NCI-H146 treated with DMSO at 0.1 percent for 48 hours (cell line): ENCODE measurements around the gene PAX2.
A peak's percentile ranks its signal among the peaks of the same experiment; 100 is the strongest.

Experiments used
- DNase-seq: peaks from one replicate; lab custom pipeline; 2025; ENCODE audit not compliant: unreplicated experiment; lab: John Stamatoyannopoulos, UW

Gene PAX2

DNA sequence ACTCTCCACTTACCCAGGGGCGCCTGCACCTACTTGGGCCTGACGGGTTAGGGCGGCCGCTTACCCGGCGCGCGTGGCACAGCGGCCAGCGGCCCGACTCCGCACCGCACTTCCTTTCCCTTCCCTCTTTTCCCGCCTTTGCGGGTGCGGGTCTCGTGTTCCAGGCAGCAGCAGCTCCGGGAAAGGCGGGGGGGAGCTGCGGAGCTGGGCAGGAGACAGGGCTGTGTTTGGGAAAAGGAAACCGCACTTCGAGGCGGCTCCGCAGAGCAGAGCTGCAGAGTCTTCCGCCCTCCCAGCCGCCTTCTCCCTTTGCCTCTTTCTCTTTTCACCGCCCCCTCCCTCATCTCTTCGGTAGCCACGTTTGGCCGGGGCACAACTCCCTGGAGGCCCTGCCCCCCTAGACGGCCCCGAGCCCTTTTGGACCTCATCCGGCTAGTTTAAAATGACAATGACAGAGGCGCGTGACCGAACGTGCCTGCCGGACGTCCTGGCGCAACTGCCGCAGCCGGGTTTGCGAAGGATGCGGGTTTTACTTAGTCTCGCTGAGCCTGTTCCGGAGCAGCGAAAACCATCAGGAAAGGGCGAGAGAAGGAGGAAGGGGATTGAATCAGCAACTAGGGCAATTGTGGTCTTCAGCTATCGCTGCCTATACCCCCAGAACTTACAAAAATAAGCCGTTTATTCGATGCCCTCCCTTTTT, 7.9 kb upstream of the PAX2 start:
- no peak for DNase-seq

DNA sequence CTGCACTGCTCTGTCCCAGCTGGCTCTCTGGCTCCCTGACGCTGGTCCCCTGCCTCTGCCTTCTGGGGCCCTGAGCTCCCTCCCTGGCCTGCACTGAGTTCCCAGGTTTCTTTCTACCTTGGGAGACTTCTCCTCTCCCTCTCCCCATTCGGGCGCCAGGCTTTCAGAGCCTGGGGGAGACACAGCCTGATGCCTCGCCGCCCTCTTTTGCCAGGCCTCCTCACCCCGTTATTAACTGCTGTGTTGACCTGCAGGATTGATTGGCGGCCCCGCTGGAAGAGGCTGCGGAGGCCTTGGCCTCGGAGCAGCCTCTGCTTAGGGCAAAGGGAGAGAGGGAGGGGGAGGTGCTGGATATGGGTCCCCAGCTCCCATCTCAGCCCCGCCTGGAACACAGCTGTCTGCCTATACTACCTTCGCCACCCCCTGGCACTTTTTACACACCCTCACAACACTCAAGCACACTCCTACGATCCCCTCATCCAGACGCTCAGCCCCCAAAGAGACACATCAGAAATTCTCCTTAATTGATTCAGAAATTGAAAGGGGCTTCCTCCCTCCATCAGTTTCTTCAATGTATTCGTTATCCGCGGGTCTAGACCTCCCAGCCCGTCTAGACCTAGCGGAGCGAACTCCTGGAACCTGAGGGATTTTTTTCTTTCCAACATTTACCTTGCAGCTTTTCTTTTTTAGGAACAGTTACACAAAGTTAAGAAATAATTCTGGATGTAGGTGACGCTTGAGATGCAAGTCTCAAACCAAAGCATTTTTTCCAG, 7.1 kb upstream of the PAX2 start:
- DNase-seq: no peak

DNA sequence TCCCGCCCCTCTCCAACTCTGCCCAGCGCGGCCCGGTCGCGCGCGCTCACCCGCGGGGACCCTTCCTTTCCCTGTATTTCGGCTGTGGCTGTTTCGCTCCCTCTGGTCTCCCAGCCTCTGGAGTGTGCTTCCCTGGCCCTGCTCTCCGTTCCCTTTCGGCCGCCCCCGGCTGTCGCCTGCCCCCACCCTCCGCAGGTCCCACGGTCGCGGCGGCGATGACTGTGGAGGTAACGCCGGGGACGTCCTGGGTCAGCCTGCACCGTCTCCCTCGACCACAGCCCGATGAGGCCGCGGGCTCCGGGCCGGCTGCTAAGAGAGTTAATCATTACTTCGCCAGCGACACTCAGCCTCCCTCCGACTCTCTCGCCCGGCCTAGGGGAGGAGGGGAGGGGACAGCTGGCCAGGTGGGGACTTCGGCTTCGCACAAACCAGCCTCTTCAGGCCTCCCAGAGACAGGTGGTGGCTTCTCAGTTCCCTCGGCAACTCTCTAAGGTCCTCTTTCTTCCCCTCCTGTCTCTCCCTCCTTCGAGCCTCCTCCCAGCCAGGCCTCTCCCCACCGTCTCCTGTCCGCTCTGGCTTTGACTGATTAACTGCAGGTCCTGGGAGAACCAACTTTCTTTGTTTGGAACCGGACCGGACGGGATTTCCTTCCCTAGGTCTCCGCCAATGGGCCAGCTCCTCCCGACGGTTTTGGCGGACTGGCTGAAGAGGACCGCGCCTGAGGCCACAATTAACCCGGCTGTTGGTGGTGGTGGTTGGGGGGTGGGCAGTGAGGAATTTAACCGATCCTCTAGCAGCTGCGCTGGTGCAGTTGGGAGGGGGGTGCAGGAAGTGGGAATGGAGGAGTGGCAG, 5.6 kb upstream of the PAX2 start:
- no peak for DNase-seq

DNA sequence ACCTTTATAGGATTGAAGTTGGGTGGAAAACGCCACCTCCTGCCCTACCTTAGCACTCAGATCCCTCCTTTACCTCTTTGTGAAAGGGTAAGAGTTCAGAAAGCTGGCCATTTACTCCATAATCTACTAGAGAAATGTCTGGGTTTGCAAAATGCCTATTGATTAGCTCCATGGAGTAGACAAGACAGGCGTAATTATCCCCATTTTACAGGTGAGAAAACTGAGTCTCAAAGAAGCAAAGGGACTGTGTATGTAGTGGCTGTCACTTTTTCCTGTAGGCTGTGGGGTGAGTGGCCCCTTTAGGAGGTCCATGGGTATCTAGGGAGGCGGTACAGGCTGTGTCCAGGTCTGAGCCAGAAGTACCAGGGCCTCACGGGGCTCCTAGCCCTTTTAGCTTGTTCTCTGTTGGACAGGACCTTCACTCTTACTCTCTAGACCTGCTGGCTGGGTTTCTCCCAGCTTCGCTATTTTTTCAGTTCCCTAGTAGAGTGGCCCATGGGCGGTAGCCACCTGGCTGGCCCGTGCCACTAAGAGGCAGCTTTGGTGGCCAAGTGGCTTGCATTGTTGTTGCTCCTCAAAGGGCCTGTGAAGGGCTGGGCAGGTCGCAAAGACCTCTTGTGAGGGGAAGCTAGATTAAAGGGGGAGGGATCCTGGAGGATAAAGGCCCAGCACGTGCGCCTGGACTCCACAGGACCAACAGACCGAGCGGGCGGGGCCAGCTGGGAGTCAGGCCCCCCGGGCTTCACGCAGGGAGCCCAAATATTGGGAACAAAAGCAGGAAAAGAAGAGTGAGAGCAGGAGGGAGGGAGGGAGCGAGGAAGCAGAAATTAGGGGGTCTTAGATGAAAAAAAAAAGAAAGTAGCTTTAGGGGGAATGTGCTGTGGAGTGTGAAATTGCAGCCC, 4.7 kb upstream of the PAX2 start:
- DNase-seq: no peak

DNA sequence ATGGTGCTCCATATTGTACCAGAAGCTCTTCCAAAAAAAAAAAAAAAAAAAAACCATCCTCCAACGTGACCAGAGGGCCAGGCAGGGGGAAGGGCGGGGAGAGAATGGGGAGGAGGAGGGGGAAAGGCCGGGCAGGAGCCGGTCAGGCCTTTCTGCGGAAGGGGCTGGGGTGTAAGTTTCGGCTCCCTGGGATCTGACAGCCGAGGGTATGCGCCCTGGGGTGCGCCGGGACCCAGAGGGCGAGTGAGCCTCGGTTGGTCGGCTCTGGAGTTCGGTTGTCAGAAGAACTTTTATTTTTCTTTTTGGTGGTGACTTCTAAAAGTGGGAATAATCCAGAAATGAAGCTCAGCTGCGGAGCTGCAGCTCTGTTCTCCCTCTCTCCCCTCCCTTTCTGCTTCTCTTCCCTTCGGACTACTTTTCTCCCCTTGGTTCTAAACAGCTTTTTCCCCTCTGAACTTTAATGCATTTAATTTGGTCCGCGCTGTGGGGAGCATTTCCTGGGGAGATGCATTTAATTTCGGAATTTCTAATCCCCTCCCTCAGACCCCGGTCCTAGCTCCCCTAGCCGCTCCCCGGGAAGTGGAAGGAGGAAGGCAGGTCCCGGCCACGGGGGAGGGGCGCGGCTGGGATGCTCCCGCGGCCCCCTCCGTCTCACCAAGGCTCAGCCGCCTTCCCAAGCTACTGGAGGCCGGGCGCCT, 3.9 kb upstream of the PAX2 start:
- no peak for DNase-seq

DNA sequence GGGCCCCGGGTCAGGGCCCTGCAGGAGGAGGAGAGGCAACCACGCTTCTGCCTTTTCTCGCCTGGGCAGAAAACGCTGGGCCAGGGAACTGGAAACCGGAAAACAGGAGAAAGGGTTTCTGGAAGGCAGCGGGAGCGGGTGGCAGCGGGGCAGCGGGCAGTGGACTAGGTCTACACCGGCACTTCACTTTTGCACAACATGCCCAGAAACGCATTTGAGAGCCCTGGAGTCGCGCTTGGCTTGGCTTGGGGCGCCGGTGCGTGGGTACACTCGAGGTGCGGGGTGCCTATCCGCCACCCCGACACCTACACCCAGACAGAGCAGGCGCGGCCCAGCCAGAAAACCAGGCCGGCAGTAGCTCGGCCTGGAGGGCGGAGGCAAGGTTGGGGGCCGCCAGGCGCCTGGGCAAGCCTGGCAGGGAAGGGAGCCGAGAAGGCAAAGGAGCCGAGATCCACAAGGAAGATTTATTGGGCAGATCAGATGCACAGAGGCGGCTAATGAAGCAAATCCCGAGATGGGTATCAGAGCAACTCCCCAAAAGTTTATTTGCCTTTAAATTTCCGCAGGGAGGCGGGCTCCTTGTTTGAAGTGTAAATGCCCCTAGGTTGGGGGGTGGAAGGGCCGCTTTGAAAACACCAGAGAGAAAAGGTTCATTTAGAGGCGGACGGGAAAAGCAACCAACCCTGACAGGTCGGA, 3.2 kb upstream of the PAX2 start:
- no peak for DNase-seq

DNA sequence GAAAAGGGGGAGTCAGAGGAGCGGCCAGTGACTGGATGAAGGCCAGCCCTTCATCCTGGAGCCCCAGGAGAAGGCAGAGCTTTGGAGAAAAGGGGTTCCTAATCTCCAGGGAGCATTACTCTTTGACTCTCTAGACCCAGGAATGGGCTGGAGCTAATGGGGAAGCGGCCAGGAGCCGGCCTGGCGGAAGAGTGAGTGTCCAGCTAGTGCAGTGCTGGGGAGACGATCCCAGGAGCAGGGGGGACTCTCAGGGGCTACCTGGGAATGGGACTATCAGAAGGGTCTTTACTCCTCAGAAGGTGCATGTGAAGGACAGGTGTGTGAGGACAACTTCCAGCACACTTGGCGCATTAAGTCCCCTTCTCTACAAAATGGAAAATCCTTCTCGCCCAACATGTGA, 2.4 kb upstream of the PAX2 start:
- DNase-seq: no peak

DNA sequence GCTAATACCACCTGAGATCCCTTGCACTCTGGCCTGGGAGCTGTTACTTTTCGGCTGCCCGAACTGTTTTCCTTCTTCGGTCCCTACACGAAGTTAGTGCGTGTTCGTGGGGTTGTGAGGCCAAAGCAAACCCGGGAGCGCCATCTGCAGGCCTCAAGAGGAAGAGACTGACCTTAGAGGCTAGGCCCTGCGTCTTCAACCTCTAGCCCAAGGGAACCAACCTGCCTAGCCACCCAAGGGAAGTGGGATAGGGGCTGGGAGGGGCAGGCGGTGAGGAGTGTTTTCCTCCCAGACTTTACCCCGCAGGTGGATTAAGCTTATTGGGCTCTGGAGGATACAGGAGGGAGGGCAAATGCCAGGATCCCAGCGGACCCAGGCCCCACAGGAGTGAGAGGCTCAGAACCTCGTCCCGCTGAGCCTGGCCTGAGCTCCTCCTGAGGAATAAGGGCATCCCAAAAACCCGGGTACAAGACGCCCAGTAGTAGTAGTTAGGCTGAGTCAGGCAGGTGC, 1.7 kb upstream of the PAX2 start:
- peak; percentile 11 for DNase-seq

DNA sequence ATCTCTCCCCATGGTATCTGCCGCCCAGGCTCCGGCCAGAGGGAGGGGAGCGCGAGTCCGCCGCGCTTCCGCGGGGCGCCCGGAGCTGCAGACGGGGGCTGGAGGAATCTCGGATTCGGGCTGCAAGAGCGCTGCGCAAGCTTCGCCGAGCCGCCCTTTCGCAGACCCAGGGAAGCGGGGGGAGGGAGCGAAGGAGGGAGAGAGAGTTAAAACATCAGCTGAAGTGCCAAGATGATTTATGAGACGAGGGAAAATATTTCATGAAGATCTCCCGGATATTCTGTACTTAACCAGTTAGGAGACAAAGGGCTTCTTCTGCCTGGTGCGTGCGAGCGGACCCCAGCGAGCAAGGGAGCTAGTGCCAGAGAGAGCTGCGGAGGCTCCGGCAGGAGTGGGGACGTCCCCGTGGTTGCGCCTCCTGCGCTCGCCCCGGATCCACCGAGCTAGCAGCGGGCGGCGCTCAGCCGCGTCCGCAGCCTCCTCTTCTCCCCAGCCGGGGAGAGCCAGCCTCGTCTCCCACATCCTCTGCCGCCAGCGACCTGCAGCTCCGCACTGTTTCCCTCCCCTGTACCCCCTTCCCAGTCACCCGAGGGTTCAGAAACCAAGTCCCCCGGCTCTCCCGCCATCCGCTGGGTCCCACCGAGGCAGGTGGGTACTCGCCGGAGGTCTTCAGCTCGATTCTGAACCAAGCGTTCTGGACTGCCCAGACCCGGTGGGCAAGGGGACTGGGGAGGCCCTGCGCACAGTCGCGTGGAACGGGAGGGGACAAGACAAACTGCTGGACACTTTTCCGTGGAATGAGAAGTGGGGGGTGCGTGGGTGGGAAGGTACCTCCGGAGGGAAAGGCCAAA, 1.0 kb upstream of the PAX2 start:
- no peak for DNase-seq

DNA sequence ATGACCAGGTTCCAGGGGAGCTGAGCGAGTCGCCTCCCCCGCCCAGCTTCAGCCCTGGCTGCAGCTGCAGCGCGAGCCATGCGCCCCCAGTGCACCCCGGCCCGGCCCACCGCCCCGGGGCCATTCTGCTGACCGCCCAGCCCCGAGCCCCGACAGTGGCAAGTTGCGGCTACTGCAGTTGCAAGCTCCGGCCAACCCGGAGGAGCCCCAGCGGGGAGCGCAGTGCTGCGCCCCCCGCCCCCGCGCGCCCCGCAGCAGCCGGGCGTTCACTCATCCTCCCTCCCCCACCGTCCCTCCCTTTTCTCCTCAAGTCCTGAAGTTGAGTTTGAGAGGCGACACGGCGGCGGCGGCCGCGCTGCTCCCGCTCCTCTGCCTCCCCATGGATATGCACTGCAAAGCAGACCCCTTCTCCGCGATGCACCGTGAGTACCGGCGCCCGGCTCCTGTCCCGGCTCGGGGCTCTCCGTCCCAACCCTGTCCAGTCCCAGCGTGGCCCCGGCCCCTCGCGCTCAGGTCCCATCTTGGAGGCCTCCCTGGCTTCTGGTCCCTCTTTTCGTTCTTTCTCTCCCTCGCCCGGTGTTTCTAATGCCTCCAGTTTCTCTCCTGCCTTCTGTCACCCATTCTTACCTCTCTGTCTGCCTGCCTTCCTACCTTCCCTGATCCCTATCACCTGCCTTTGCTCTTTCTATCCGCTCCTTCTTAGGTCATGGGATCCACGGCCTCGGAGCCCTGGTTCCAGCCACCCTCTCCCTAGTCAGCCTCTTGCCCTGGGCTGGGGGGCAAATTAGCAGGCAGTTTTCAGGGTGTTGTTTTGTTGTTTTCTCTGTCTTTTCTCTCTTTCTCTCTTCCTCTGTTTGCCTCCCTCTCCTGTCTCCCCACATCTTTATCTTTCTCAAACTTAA, 751 bp downstream of the PAX2 start:
- DNase-seq: no peak

DNA sequence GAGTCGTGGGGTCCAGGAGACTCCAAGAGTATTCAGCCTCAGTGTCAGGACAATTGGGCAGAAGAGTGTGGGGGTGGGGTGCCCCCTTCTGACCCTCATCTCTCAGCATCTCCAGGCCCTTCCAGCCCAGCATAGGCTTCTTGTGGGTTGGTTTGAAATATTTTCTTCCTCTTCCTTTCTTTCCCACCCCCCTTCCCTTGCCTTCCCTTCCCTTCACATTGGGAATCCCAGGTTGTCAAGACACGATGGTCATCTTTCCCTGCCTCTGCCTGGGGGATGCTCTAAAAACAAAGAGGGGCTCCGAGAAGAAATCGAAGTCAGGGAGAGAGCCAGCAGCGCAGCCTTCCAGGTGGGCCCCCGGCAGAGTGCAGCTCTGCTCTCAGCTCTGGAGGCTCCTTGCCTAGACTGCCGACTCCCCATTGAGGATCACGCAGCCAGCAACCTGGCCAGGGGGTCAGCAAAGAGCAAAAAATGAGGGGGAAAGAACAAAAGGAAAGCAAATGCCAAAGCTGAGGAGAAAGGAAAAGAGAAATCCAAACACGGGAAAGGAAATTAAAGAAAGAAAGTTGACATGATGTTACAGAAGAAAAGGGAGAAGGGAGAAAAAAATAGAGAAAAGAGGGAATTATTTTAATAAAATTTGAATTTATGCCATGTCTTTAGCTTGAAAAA, 1.5 kb downstream of the PAX2 start:
- no peak for DNase-seq

DNA sequence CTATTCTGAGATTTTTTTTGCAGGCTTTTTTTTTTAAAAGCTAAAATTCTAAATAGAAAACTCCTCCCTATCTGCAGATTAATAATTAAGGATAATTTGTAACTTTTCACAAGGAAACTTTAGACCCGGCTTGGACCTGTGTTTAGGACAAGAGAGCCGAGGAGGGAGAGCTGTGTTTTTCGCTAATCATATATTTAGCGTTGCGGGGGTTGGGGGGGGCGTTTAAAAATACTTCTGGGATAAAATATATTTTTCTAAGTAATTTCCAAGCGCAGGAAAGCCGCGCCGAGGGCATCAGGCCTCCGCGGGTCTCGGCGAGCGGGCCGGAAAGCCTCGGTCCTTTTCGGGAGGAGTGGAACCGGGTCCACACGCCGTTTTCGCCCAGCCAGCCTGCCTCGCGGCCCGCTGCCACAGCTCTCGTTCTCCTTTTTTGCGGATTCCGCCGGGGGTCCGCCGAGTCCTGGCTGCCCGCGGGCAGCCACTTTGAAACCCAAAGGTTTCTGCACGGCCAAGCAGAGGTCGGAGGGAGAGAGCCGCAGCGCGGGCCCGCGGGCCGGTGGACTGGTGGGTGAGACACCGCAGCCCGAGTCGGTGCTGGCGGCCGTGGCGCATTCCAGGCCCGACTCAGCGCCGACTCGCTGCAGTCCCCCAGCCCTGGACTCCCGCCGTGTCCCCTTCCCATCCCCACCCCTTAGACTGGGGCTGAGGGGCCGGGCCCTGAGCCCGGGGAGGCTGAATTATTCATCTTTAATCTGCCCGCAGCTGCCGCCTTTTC, 2.3 kb downstream of the PAX2 start:
- no peak for DNase-seq

DNA sequence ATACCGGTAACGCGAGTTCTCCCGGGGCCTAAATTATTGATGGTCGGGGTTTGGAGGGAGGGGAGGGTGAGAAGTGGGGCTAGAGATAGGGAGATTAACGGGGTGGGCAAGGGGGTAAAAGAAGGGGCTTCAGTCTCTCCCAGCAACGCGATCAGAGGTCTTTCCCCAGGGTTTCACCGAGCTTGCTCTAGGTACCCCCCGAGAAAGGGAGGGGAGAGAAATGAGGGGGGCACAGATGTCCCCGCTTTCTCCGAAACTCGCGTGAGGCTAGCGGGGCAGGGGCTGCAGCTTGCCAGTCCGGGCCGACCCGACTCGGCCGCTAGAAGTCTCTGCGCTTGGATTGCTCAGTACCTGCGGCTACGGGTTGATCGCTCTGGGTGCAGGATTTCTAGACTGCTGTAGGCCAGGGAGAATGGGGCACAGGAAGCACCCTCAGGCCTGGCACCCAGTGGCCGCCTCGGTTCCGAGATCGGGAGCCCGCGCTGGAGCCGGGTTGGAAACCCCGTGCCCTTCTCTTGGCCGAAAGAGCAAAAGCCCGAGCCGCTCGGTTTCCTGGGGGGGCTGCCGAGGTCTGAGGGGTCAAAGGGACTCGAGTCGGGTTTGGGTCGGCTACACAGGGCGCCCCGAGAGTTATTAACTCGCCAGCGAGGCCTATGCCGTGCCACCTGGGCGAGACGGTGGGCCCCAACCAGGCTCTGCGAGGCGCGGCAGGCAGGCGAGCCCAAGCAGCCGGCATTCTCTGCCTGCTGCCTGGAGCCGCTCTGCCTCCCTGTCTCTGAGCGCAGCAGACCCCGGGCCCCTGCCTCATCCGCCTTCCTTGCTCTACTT, 3.1 kb downstream of the PAX2 start:
- no peak for DNase-seq

DNA sequence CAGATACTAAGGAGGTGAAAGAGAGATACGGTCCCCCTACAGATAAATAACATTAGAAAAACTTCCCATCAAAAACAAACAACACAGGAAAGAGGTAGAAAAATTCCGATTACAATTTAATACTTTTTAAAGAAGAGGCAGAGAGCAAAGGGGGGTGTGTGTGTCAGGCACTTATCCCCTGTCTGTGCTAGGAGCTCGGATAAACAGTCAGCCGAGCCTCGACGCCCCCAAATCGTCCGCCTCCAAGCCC, 3.6 kb downstream of the PAX2 start:
- no peak for DNase-seq

DNA sequence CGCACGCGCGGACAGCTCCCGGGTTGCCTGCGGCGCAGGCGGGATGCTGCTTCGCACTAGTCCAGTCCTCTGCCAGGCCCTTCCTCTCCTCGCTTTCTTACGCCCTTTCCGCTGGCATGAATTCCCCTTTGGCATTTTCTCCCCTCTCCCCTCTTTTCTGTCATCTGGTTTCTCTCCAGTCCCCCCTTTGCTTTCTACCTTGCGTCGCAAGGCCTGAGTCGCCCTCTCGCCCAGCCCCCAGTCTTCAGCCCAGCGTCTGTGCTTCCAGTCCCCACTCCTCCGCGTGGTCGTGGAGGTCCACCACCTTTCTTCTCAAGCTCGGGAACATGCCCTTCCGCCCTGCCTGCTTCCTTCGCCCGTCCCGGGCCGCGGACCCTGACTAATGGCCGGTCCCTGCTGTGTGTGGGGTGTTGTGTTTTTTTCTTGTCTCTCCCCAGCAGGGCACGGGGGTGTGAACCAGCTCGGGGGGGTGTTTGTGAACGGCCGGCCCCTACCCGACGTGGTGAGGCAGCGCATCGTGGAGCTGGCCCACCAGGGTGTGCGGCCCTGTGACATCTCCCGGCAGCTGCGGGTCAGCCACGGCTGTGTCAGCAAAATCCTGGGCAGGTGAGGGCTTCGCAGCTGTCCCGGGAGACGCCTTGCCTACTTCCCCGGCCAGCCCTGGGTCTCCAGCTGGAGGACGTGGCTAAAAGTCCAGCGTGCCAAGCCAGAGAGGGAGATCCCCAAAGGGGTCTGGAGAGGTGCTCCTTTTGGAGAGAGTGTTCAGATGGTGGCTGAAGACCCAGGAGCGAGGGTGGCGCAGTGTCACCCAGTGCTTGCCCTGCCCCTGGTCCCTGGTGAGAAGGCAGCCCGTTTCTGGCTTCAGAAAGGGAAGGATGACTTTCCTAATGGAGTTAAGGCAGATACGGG, 4.2 kb downstream of the PAX2 start:
- no peak for DNase-seq
